ENCODE data around the gene ID3.

ID3 gene

GRCh38 chr1:23565776-23566175, 6.5 kb upstream of the ID3 start:
- TF ChIP-seq REST (tag by site-specific recombination; IDR thresholded peaks at IDR 0.05), result no peak
- TF ChIP-seq ZNF514 (tag by site-specific recombination; IDR thresholded peaks at IDR 0.05), result no peak
- no peak for TF ChIP-seq ZNF624 (tag by site-specific recombination; IDR thresholded peaks at IDR 0.05)
- no peak for TF ChIP-seq ZNF76 (tag by site-specific recombination; IDR thresholded peaks at IDR 0.05; ENCODE audit: borderline replicate concordance, low read depth)
- no peak for TF ChIP-seq ZNF544 (tag by site-specific recombination; IDR thresholded peaks at IDR 0.05)
- no peak for TF ChIP-seq ZNF239 (tag by site-specific recombination; IDR thresholded peaks at IDR 0.05)
- TF ChIP-seq ZNF18 (tag by site-specific recombination; IDR thresholded peaks at IDR 0.05), result no peak
- TF ChIP-seq PRDM10 (tag by site-specific recombination; IDR thresholded peaks at IDR 0.05), result no peak
- no peak for TF ChIP-seq PRDM1 (tag by site-specific recombination; IDR thresholded peaks at IDR 0.05)
- no peak for TF ChIP-seq ZNF776 (tag by site-specific recombination; IDR thresholded peaks at IDR 0.05; ENCODE audit: borderline replicate concordance)
- TF ChIP-seq ZBTB49 (tag by site-specific recombination; IDR thresholded peaks at IDR 0.05; ENCODE audit: low read depth), result no peak
- no peak for TF ChIP-seq REPIN1 (tag by site-specific recombination; IDR thresholded peaks at IDR 0.05; ENCODE audit: low read depth)
- TF ChIP-seq ZNF280D (tag by site-specific recombination; IDR thresholded peaks at IDR 0.05), result no peak
- no peak for TF ChIP-seq KLF1 (tag by site-specific recombination; IDR thresholded peaks at IDR 0.05)
- TF ChIP-seq RBAK (tag by site-specific recombination; IDR thresholded peaks at IDR 0.05), result no peak
- TF ChIP-seq ZNF169 (tag by site-specific recombination; IDR thresholded peaks at IDR 0.05), result no peak
- no peak for TF ChIP-seq ZNF324 (tag by site-specific recombination; IDR thresholded peaks at IDR 0.05)
- H3K4me1 ChIP-seq (ENCODE audit: control insufficient read depth, insufficient read depth, low read length), result peaks cover 11% of the 10 kb centered on the region
- H3K4me3 ChIP-seq (ENCODE audit: low read depth, low read length), result no peak overlapping the region
- H3K9me3 ChIP-seq (ENCODE audit: control insufficient read depth, insufficient read depth, low read depth, low read length), result no peaks in the 10 kb centered on the region
- ChIA-PET CTCF (interaction anchor here (0.7 to 3.4 kb wide), 6 partner anchors 11 to 459 kb away, joined by 4 to 27 read pairs (median 7); no protein-coding TSS in a partner anchor), POLR2A (no interaction called here)
- no peaks in the 10 kb centered on the region for H3K36me3 ChIP-seq (ENCODE audit: control insufficient read depth in 2 of 2, insufficient read depth in 1 of 2, low read length in 2 of 2)
- H3K27ac ChIP-seq (ENCODE audit: extremely low read depth, low read depth, low read length), result no peak overlapping the region

Data from HEK293 (cell line).